ENCODE data around the gene ABAT.

ABAT gene

GRCh38 chr16:8758022-8758421, 83.6 kb downstream of the ABAT start:
- Histone ChIP-seq H3K9ac (ENCODE audit: low read depth in 1 of 2, low read length in 2 of 2) (no peak overlapping the region), H3K27ac (ENCODE audit: low read depth, low read length) (no peak overlapping the region), H3K4me1 (ENCODE audit: control insufficient read depth in 1 of 2, insufficient read depth in 2 of 2, low read length in 2 of 2) (peaks cover 0 to 4% of the 10 kb centered on the region in 2 donors), H3K36me3 (ENCODE audit: control insufficient read depth in 1 of 2, insufficient read depth in 2 of 2, low read length in 2 of 2) (peaks cover 9 to 19% of the 10 kb centered on the region in 2 donors), H3K9me3 (ENCODE audit: control insufficient read depth in 1 of 2, low read length in 2 of 2) (no peaks in the 10 kb centered on the region), H3K27me3 (ENCODE audit: control insufficient read depth in 1 of 2, insufficient read depth in 2 of 2, low read length in 2 of 2) (no peaks in the 10 kb centered on the region), H3K4me3 (ENCODE audit: low read depth in 1 of 2, low read length in 2 of 2) (no peak overlapping the region)

GRCh38 chr16:8760021-8760420, 85.6 kb downstream of the ABAT start:
- no peaks in the 10 kb centered on the region for H3K4me1 ChIP-seq (ENCODE audit: control insufficient read depth in 1 of 2, insufficient read depth in 2 of 2, low read length in 2 of 2)
- H3K9me3 ChIP-seq (ENCODE audit: control insufficient read depth in 1 of 2, low read length in 2 of 2), result no peaks in the 10 kb centered on the region
- H3K4me3 ChIP-seq (ENCODE audit: low read depth in 1 of 2, low read length in 2 of 2), result no peak overlapping the region
- no peaks in the 10 kb centered on the region for H3K27me3 ChIP-seq (ENCODE audit: control insufficient read depth in 1 of 2, insufficient read depth in 2 of 2, low read length in 2 of 2)
- no peak overlapping the region for H3K9ac ChIP-seq (ENCODE audit: low read depth in 1 of 2, low read length in 2 of 2)
- H3K36me3 ChIP-seq (ENCODE audit: control insufficient read depth in 1 of 2, insufficient read depth in 2 of 2, low read length in 2 of 2), result peaks cover 16 to 19% of the 10 kb centered on the region in 2 donors
- no peak overlapping the region for H3K27ac ChIP-seq (ENCODE audit: low read depth, low read length)

GRCh38 chr16:8761078-8761477, 86.7 kb downstream of the ABAT start:
- Histone ChIP-seq H3K4me3 (ENCODE audit: low read depth in 1 of 2, low read length in 2 of 2) (no peak overlapping the region), H3K4me1 (ENCODE audit: control insufficient read depth in 1 of 2, insufficient read depth in 2 of 2, low read length in 2 of 2) (no peaks in the 10 kb centered on the region), H3K9me3 (ENCODE audit: control insufficient read depth in 1 of 2, low read length in 2 of 2) (no peaks in the 10 kb centered on the region), H3K27ac (ENCODE audit: low read depth, low read length) (no peak overlapping the region), H3K9ac (ENCODE audit: low read depth in 1 of 2, low read length in 2 of 2) (no peak overlapping the region), H3K36me3 (ENCODE audit: control insufficient read depth in 1 of 2, insufficient read depth in 2 of 2, low read length in 2 of 2) (peaks cover 19 to 20% of the 10 kb centered on the region in 2 donors), H3K27me3 (ENCODE audit: control insufficient read depth in 1 of 2, insufficient read depth in 2 of 2, low read length in 2 of 2) (no peaks in the 10 kb centered on the region)

GRCh38 chr16:8762254-8762653, 87.8 kb downstream of the ABAT start:
- H3K9ac ChIP-seq (ENCODE audit: low read depth in 1 of 2, low read length in 2 of 2), result no peak overlapping the region
- peaks cover 13 to 22% of the 10 kb centered on the region in 2 donors for H3K36me3 ChIP-seq (ENCODE audit: control insufficient read depth in 1 of 2, insufficient read depth in 2 of 2, low read length in 2 of 2)
- no peaks in the 10 kb centered on the region for H3K4me1 ChIP-seq (ENCODE audit: control insufficient read depth in 1 of 2, insufficient read depth in 2 of 2, low read length in 2 of 2)
- no peaks in the 10 kb centered on the region for H3K27me3 ChIP-seq (ENCODE audit: control insufficient read depth in 1 of 2, insufficient read depth in 2 of 2, low read length in 2 of 2)
- no peak overlapping the region for H3K4me3 ChIP-seq (ENCODE audit: low read depth in 1 of 2, low read length in 2 of 2)
- no peaks in the 10 kb centered on the region for H3K9me3 ChIP-seq (ENCODE audit: control insufficient read depth in 1 of 2, low read length in 2 of 2)
- H3K27ac ChIP-seq (ENCODE audit: low read depth, low read length), result no peak overlapping the region

GRCh38 chr16:8763083-8763482, 88.7 kb downstream of the ABAT start:
- H3K27ac ChIP-seq (ENCODE audit: low read depth, low read length), result no peak overlapping the region
- no peak overlapping the region for H3K4me3 ChIP-seq (ENCODE audit: low read depth in 1 of 2, low read length in 2 of 2)
- peaks cover 6 to 20% of the 10 kb centered on the region in 2 donors for H3K36me3 ChIP-seq (ENCODE audit: control insufficient read depth in 1 of 2, insufficient read depth in 2 of 2, low read length in 2 of 2)
- no peaks in the 10 kb centered on the region for H3K27me3 ChIP-seq (ENCODE audit: control insufficient read depth in 1 of 2, insufficient read depth in 2 of 2, low read length in 2 of 2)
- H3K9ac ChIP-seq (ENCODE audit: low read depth in 1 of 2, low read length in 2 of 2), result no peak overlapping the region
- H3K4me1 ChIP-seq (ENCODE audit: control insufficient read depth in 1 of 2, insufficient read depth in 2 of 2, low read length in 2 of 2), result no peaks in the 10 kb centered on the region
- H3K9me3 ChIP-seq (ENCODE audit: control insufficient read depth in 1 of 2, low read length in 2 of 2), result no peaks in the 10 kb centered on the region

- Histone ChIP-seq H3K4me3 (ENCODE audit: low read depth in 1 of 2, low read length in 2 of 2) (no peak overlapping the region), H3K9ac (ENCODE audit: low read depth in 1 of 2, low read length in 2 of 2) (no peak overlapping the region), H3K27ac (ENCODE audit: low read depth, low read length) (no peak overlapping the region), H3K9me3 (ENCODE audit: control insufficient read depth in 1 of 2, low read length in 2 of 2) (no peaks in the 10 kb centered on the region), H3K4me1 (ENCODE audit: control insufficient read depth in 1 of 2, insufficient read depth in 2 of 2, low read length in 2 of 2) (no peaks in the 10 kb centered on the region), H3K27me3 (ENCODE audit: control insufficient read depth in 1 of 2, insufficient read depth in 2 of 2, low read length in 2 of 2) (no peaks in the 10 kb centered on the region), H3K36me3 (ENCODE audit: control insufficient read depth in 1 of 2, insufficient read depth in 2 of 2, low read length in 2 of 2) (peaks cover 5 to 21% of the 10 kb centered on the region in 2 donors)
These were observed 89.5 kb downstream of the ABAT start for GRCh38 chr16:8763899-8764298.

GRCh38 chr16:8764525-8765250, 90.3 kb downstream of the ABAT start:
- Histone ChIP-seq H3K27me3 (ENCODE audit: control insufficient read depth in 1 of 2, insufficient read depth in 2 of 2, low read length in 2 of 2) (no peaks in the 10 kb centered on the region), H3K4me1 (ENCODE audit: control insufficient read depth in 1 of 2, insufficient read depth in 2 of 2, low read length in 2 of 2) (no peaks in the 10 kb centered on the region), H3K36me3 (ENCODE audit: control insufficient read depth in 1 of 2, insufficient read depth in 2 of 2, low read length in 2 of 2) (peaks cover 8 to 24% of the 10 kb centered on the region in 2 donors), H3K9me3 (ENCODE audit: control insufficient read depth in 1 of 2, low read length in 2 of 2) (no peaks in the 10 kb centered on the region), H3K27ac (ENCODE audit: low read depth, low read length) (no peak overlapping the region), H3K4me3 (ENCODE audit: low read depth in 1 of 2, low read length in 2 of 2) (no peak overlapping the region), H3K9ac (ENCODE audit: low read depth in 1 of 2, low read length in 2 of 2) (no peak overlapping the region)

GRCh38 chr16:8767176-8767575, 92.8 kb downstream of the ABAT start:
- H3K9ac ChIP-seq (ENCODE audit: low read depth in 1 of 2, low read length in 2 of 2), result no peak overlapping the region
- no peaks in the 10 kb centered on the region for H3K27me3 ChIP-seq (ENCODE audit: control insufficient read depth in 1 of 2, insufficient read depth in 2 of 2, low read length in 2 of 2)
- no peaks in the 10 kb centered on the region for H3K9me3 ChIP-seq (ENCODE audit: control insufficient read depth in 1 of 2, low read length in 2 of 2)
- H3K27ac ChIP-seq (ENCODE audit: low read depth, low read length), result no peak overlapping the region
- no peaks in the 10 kb centered on the region for H3K4me1 ChIP-seq (ENCODE audit: control insufficient read depth in 1 of 2, insufficient read depth in 2 of 2, low read length in 2 of 2)
- peaks cover 4 to 31% of the 10 kb centered on the region in 2 donors for H3K36me3 ChIP-seq (ENCODE audit: control insufficient read depth in 1 of 2, insufficient read depth in 2 of 2, low read length in 2 of 2)
- no peak overlapping the region for H3K4me3 ChIP-seq (ENCODE audit: low read depth in 1 of 2, low read length in 2 of 2)

- Histone ChIP-seq H3K4me3 (ENCODE audit: low read depth in 1 of 2, low read length in 2 of 2) (no peak overlapping the region), H3K4me1 (ENCODE audit: control insufficient read depth in 1 of 2, insufficient read depth in 2 of 2, low read length in 2 of 2) (no peaks in the 10 kb centered on the region), H3K9ac (ENCODE audit: low read depth in 1 of 2, low read length in 2 of 2) (no peak overlapping the region), H3K27ac (ENCODE audit: low read depth, low read length) (no peak overlapping the region), H3K36me3 (ENCODE audit: control insufficient read depth in 1 of 2, insufficient read depth in 2 of 2, low read length in 2 of 2) (peaks cover 11 to 37% of the 10 kb centered on the region in 2 donors), H3K27me3 (ENCODE audit: control insufficient read depth in 1 of 2, insufficient read depth in 2 of 2, low read length in 2 of 2) (no peaks in the 10 kb centered on the region), H3K9me3 (ENCODE audit: control insufficient read depth in 1 of 2, low read length in 2 of 2) (no peaks in the 10 kb centered on the region)
These were observed 93.9 kb downstream of the ABAT start for GRCh38 chr16:8768283-8768682.

- Histone ChIP-seq H3K9me3 (ENCODE audit: control insufficient read depth in 1 of 2, low read length in 2 of 2) (no peaks in the 10 kb centered on the region), H3K27me3 (ENCODE audit: control insufficient read depth in 1 of 2, insufficient read depth in 2 of 2, low read length in 2 of 2) (no peaks in the 10 kb centered on the region), H3K9ac (ENCODE audit: low read depth in 1 of 2, low read length in 2 of 2) (no peak overlapping the region), H3K4me3 (ENCODE audit: low read depth in 1 of 2, low read length in 2 of 2) (no peak overlapping the region), H3K4me1 (ENCODE audit: control insufficient read depth in 1 of 2, insufficient read depth in 2 of 2, low read length in 2 of 2) (no peaks in the 10 kb centered on the region), H3K27ac (ENCODE audit: low read depth, low read length) (no peak overlapping the region), H3K36me3 (ENCODE audit: control insufficient read depth in 1 of 2, insufficient read depth in 2 of 2, low read length in 2 of 2) (peaks cover 11 to 37% of the 10 kb centered on the region in 2 donors)
These were observed 94.3 kb downstream of the ABAT start for GRCh38 chr16:8768692-8769091.

Data from duodenal mucosa (tissue), 2 donors.